AG04450 (cell line): ENCODE results near the gene SRRT. TPM values are rescaled to one million over a fixed set of nuclear protein-coding genes. Genes with fewer than 3 reads are reported as not detected.
A peak's percentile ranks its signal among the peaks of the same experiment; 100 is the strongest.

Experiments used
- CTCF ChIA-PET: fragments of 300-600, 350-600 bp; formaldehyde crosslinking; extraction: SDS; loops from one replicate; lab custom pipeline; 2022; ENCODE audit warnings: antibody characterized with exemption, inconsistent platforms; lab: Charles Lee
- POLR2A ChIA-PET: fragments of 350-600 bp; formaldehyde crosslinking; extraction: SDS; loops from one replicate; lab custom pipeline; 2021; ENCODE audit warnings: antibody characterized with exemption, inconsistent platforms; lab: Yijun Ruan, JAX
- DNase-seq: peaks from one replicate; pipeline ENCODE4 v3.0.0-alpha.2; 2011; ENCODE audit warnings: low read depth, low spot score
- H3K27ac ChIP-seq: one replicate; pipeline ENCODE4 v1.5.1; 2012; ENCODE audit warnings: low read depth, low read length, control low read depth
- H3K27me3 ChIP-seq: one replicate; pipeline ENCODE4 v1.6.0; 2012; ENCODE audit warnings: low read length; ENCODE audit not compliant: control insufficient read depth, insufficient read depth
- H3K4me3 ChIP-seq: 2 replicates; pipeline ENCODE4 v1.5.1; 2011; ENCODE audit warnings: mild to moderate bottlenecking, low read depth, low read length, control low read depth
- H3K9me3 ChIP-seq: 2 replicates; pipeline ENCODE4 v1.5.1; 2012; ENCODE audit warnings: low read length; ENCODE audit not compliant: control insufficient read depth, insufficient read depth
- polyA plus RNA-seq: library from polyadenylated mRNA; depleted of rRNA; stranded (reverse); fragments of >200 nt; gene quantifications from 2 replicates; pipeline ENCODE4 v1.2.3, GENCODE V29; 2011
- TF ChIP-seq, protein P1 (sequence below): IDR thresholded peaks from 2 replicates; pipeline ENCODE4 v1.5.1; 2011; ENCODE audit warnings: low read depth, low read length, control low read depth, inconsistent platforms

The SRRT gene
- polyA plus RNA-seq, 1 experiment: 42.4 TPM

DNA sequence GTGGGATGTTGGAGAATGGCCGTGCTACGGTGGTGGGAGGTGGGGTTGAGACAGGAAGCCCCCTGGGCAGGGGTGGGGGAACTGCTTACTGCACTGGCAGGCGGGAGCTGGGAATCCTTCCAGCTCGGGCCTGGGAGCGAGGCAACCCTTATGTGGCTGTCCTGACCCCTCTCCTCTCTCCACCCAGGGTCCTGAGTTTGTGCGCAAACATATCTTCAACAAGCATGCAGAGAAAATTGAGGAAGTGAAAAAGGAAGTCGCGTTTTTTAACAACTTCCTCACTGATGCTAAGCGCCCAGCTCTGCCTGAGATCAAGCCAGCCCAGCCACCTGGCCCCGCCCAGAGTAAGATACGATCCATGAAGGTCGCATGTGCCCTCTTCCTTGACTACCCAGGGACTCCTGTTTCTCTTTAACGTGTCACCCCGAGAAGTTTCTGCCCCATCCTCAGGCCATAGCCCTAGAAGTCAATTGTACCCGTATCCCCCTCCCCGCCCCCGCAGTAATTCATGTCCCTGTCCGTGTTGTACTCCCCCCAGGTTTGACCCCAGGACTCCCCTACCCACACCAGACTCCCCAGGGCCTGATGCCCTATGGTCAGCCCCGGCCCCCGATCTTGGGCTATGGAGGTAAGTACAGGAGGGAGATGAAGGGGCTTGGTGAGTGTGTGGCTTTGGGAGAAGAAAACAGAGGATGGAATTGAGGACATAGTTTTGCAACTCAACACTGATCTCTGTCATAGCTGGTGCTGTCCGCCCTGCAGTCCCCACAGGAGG, 12.8 kb downstream of the SRRT start:
- peak overlapping the region; percentile 25; the same call in 1 of the 2 replicates for H3K4me3 ChIP-seq

GRCh38 chr7:100888291-100888987, 13.5 kb downstream of the SRRT start:
- H3K27me3 ChIP-seq: no peaks in the 10 kb centered on the region
- peaks cover 8% of the 10 kb centered on the region; the same call in 1 of the 2 replicates for H3K9me3 ChIP-seq
- H3K4me3 ChIP-seq: peak overlapping the region; percentile 72
- H3K27ac ChIP-seq: no peak overlapping the region
- DNase-seq: no peak
- ChIA-PET POLR2A (interaction anchor here (2.6 to 4.4 kb wide), 2 partner anchors 12 to 183 kb away, joined by 12 to 71 read pairs; partner anchors contain the start of genes POP7 and SRRT), CTCF (interaction anchor here (2.6 kb wide), 1 partner anchor 13 kb away, joined by 5 read pairs; the partner anchor contains the start of gene SRRT)
- TF ChIP-seq, protein P1, sequence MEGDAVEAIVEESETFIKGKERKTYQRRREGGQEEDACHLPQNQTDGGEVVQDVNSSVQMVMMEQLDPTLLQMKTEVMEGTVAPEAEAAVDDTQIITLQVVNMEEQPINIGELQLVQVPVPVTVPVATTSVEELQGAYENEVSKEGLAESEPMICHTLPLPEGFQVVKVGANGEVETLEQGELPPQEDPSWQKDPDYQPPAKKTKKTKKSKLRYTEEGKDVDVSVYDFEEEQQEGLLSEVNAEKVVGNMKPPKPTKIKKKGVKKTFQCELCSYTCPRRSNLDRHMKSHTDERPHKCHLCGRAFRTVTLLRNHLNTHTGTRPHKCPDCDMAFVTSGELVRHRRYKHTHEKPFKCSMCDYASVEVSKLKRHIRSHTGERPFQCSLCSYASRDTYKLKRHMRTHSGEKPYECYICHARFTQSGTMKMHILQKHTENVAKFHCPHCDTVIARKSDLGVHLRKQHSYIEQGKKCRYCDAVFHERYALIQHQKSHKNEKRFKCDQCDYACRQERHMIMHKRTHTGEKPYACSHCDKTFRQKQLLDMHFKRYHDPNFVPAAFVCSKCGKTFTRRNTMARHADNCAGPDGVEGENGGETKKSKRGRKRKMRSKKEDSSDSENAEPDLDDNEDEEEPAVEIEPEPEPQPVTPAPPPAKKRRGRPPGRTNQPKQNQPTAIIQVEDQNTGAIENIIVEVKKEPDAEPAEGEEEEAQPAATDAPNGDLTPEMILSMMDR: no peak

More for the DNA sequence above, 12.8 kb downstream of the SRRT start:
- TF ChIP-seq, protein P1: no peak
- H3K9me3 ChIP-seq: peaks cover 8% of the 10 kb centered on the region; the same call in 1 of the 2 replicates
- no peaks in the 10 kb centered on the region for H3K27me3 ChIP-seq
- POLR2A ChIA-PET: interaction anchor here (2.6 to 4.4 kb wide), 2 partner anchors 11 to 182 kb away, joined by 12 to 71 read pairs; partner anchors contain the start of genes POP7 and SRRT
- DNase-seq: no peak
- CTCF ChIA-PET: interaction anchor here (2.6 kb wide), 1 partner anchor 13 kb away, joined by 5 read pairs; the partner anchor contains the start of gene SRRT
- no peak overlapping the region for H3K27ac ChIP-seq

- Histone ChIP-seq H3K4me3 (peak within 1 kb of the TSS; percentile 72), H3K27me3 (no peaks in the 10 kb centered on the region), H3K27ac (peak within 1 kb of the TSS; percentile 75), H3K9me3 (peaks cover 8% of the 10 kb centered on the region; the same call in 1 of the 2 replicates)
- POLR2A ChIA-PET: interaction anchor here (0.5 to 4.4 kb wide), 13 partner anchors 13 to 329 kb away, joined by 3 to 71 read pairs (median 5); partner anchors contain the start of genes EPHB4, FBXO24, LRCH4 and PLOD3
- no peak for DNase-seq
- TF ChIP-seq, protein P1: 0 out of 2 replicates have a peak, but pooled peaks have one; percentile 5
- CTCF ChIA-PET: interaction anchor here (0.5 to 1.4 kb wide), 8 partner anchors 9 to 1437 kb away, joined by 3 to 13 read pairs (median 6); partner anchors contain the start of gene POP7
Measured at GRCh38 chr7:100888988-100889750, 14.3 kb downstream of the SRRT start, which contains the start of gene UFSP1. UFSP1 (minus strand) TSS chr7:100889715; CDS start chr7:100889271, 444 bp downstream.

GRCh38 chr7:100890653-100891567, 16.0 kb downstream of the SRRT start:
- Histone ChIP-seq H3K27ac (peak overlapping the region; percentile 75), H3K4me3 (peak overlapping the region; percentile 63), H3K27me3 (peaks cover 8% of the 10 kb centered on the region), H3K9me3 (peaks cover 4% of the 10 kb centered on the region; the same call in 1 of the 2 replicates)
- DNase-seq: no peak
- CTCF ChIA-PET: interaction anchor here (0.7 to 1.4 kb wide), 7 partner anchors 7 to 327 kb away, joined by 3 to 10 read pairs (median 5); partner anchors contain the start of genes PLOD3, POP7 and ZNHIT1
- POLR2A ChIA-PET: interaction anchor here (1.4 to 4.4 kb wide), 2 partner anchors 14 to 24 kb away, joined by 7 to 71 read pairs; partner anchors contain the start of genes SRRT and TRIP6
- TF ChIP-seq, protein P1: no peak
